Measurements from ENCODE around the gene EPHB4.

GRCh38 chr7:100793806-100794660, 33.3 kb downstream of the EPHB4 start:
- TF ChIP-seq SIX5 (IDR thresholded peaks at IDR 0.05; ENCODE audit: low read depth, low read length) (no peak), RAD21 (IDR thresholded peaks at IDR 0.05 in 1 of 2, conservative IDR thresholded peaks at IDR 0.05 in 1 of 2; ENCODE audit: low read depth in 2 of 2, low read length in 2 of 2) (no peak), POLR2AphosphoS5 (IDR thresholded peaks at IDR 0.05; ENCODE audit: low read depth, low read length) (no peak), BCL11A (IDR thresholded peaks at IDR 0.05; ENCODE audit: low read depth in 2 of 2, low read length in 2 of 2) (no peak), GABPA (IDR thresholded peaks at IDR 0.05; ENCODE audit: borderline replicate concordance, insufficient read depth, low read length) (no peak)

All from H1 (cell line).